ENCODE measurements around the gene GSTA3.
"Not testable (repeated sequence)": the region's sequence is repeated elsewhere in the genome, so short reads cannot be mapped to it uniquely, and the experiment has no call there.

GSTA3 gene

DNA sequence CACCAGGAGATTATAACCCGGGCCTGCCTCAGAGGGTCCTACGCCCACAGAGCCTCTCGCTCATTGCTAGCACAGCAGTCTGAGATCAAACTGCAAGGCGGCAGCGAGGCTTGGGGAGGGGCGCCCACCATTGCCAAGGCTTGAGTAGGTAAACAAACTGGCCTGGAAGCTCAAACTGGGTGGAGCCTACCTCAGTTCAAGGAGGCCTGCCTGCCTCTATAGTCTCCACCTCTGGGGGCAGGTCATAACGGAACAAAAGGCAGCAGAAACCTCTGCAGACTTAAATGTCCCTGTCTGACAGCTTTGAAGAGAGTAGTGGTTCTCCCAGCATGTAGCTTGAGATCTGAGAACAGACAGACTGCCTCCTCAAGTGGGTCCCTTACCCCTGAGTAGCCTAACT lies 48.3 kb downstream of the GSTA3 start:
- ATAC-seq, DNase-seq: not testable (repeated sequence)

DNA sequence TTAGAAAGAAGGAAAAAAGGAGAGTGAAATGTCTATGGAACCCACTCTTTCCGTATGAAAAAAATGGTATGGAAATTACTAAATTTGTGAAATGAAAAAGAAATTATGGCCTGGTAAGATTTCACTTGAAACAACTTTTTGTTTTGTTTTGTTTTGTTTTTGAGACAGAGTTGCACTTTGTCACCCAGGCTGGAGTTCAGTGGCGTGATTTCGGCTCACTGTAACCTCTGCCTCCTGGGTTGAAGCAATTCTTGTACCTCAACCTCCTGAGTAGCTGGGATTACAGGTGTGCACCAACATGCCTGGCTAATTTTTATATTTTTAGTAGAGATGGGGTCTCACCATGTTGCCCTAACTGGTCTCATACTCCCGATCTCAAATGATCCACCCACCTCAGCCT lies 51.1 kb downstream of the GSTA3 start:
- no peak for ATAC-seq
- DNase-seq = no peak

DNA sequence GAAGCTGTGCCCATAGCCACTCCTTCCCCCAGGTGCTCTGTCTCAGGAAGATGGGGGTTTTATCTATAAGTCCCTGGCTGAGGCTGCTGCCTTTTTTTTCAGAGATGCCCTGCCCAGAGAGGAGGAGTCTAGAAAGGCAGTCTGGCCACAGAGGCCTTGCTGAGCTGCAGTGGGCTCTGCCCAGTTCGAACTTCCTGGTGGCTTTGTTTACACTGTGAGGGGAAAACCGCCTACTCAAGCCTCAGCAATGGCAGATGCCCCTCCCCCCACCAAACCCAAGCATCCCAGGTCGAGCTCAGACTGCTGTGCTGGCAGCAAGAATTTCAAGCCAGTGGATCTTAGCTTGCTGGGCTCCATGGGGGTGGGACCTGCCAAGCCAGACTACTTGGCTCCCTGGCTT lies 53.4 kb downstream of the GSTA3 start:
- not testable (repeated sequence) for ATAC-seq, DNase-seq

GRCh38 chr6:52849137-52849536 lies 60.4 kb downstream of the GSTA3 start:
- ATAC-seq (no peak), DNase-seq (no peak)
